Measurements from ENCODE around the gene CALHM3.
"Not testable (repeated sequence)": the region's sequence is repeated elsewhere in the genome, so short reads cannot be mapped to it uniquely, and the experiment has no call there.

Gene CALHM3

GRCh38 chr10:103493916-103494877, 15.2 kb upstream of the CALHM3 start:
- H3K4me3 ChIP-seq (ENCODE audit: low read depth, low read length), result peak overlapping the region; percentile 50
- TF ChIP-seq CTCF (IDR thresholded peaks at IDR 0.05; ENCODE audit: low read depth, low read length, missing control alignments), result no peak
- no peak for DNase-seq (ENCODE audit: low read depth)

- no peak for TF ChIP-seq CTCF (IDR thresholded peaks at IDR 0.05; ENCODE audit: low read depth, low read length, missing control alignments)
- peak within 1 kb of the TSS; percentile 50 for H3K4me3 ChIP-seq (ENCODE audit: low read depth, low read length)
- DNase-seq (ENCODE audit: low read depth), result no peak
These were observed 14.4 kb upstream of the CALHM3 start, which contains the start of gene NEURL1 for GRCh38 chr10:103493362-103493915. TSS of gene NEURL1 (plus strand) at chr10:103493705. CDS start at chr10:103494388, 683 bp downstream.

GRCh38 chr10:103492655-103493261, 13.7 kb upstream of the CALHM3 start:
- H3K4me3 ChIP-seq (ENCODE audit: low read depth, low read length), result no peak overlapping the region
- no peak for TF ChIP-seq CTCF (IDR thresholded peaks at IDR 0.05; ENCODE audit: low read depth, low read length, missing control alignments)
- DNase-seq (ENCODE audit: low read depth), result no peak

GRCh38 chr10:103491729-103492364, 12.8 kb upstream of the CALHM3 start:
- no peak overlapping the region for H3K4me3 ChIP-seq (ENCODE audit: low read depth, low read length)
- no peak for TF ChIP-seq CTCF (IDR thresholded peaks at IDR 0.05; ENCODE audit: low read depth, low read length, missing control alignments)
- no peak for DNase-seq (ENCODE audit: low read depth)

- no peak for TF ChIP-seq CTCF (IDR thresholded peaks at IDR 0.05; ENCODE audit: low read depth, low read length, missing control alignments)
- H3K4me3 ChIP-seq (ENCODE audit: low read depth, low read length), result no peak overlapping the region
- DNase-seq (ENCODE audit: low read depth), result no peak
These were observed 11.9 kb upstream of the CALHM3 start for GRCh38 chr10:103490986-103491314.

GRCh38 chr10:103487410-103487708, 8.3 kb upstream of the CALHM3 start:
- TF ChIP-seq CTCF (IDR thresholded peaks at IDR 0.05; ENCODE audit: low read depth, low read length, missing control alignments), result no peak
- no peak overlapping the region for H3K4me3 ChIP-seq (ENCODE audit: low read depth, low read length)
- no peak for DNase-seq (ENCODE audit: low read depth)

GRCh38 chr10:103486635-103487409, 7.8 kb upstream of the CALHM3 start:
- DNase-seq (ENCODE audit: low read depth), result not testable (repeated sequence)

More at GRCh38 chr10:103486635-103487409, 7.8 kb upstream of the CALHM3 start:
- H3K4me3 ChIP-seq (ENCODE audit: low read depth, low read length), result not testable (repeated sequence)
